Measurements from ENCODE around the gene OTUB2.

Gene OTUB2

DNA sequence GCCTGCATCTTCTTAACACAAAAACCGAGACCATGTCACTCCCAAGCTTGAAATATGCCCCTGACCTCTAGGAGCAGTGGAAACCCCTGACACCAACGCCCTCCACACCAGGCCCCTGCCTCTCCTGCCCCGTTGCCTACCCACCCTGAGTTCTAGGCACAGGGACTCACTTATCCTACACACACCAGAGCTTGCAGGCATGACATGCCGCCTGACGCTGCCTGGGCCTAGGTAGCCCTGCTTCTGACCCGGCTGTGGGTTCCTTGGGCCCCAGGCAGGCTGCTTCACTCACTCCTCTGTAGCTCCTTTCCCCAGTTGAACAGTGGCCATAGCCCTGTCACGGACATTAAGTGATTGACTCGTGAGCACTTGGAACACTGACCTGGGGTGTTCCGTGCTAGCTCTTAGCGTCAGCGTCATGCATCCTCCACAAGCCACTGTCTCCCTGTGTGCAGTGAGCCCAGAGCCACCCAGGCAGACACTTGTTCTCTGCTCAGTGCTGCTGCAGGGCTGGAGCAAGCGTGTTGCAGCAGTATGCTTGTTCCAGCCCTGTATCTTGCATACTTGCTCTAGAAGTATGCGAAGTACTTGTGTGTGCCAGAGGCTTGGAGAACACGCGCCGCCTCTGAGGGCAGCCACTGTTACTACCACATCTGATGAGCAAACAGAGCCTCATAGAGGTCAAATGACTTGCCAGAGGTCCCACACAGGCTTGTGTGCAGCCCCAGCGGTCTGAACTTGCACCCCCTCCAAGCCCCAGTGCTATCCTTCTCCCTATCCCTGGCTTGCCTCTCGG lies 15.6 kb downstream of the OTUB2 start:
- peak; percentile 56 for DNase-seq

- DNase-seq, result peak; percentile 45
These were observed 16.4 kb downstream of the OTUB2 start for GRCh38 chr14:94042433-94043091.

GRCh38 chr14:94043111-94043755 lies 17.1 kb downstream of the OTUB2 start:
- DNase-seq, result peak; percentile 43

- DNase-seq, result peak; percentile 43
These were observed 17.8 kb downstream of the OTUB2 start for GRCh38 chr14:94043756-94044475.

GRCh38 chr14:94044476-94045091 lies 18.4 kb downstream of the OTUB2 start:
- DNase-seq, result peak; percentile 49

DNA sequence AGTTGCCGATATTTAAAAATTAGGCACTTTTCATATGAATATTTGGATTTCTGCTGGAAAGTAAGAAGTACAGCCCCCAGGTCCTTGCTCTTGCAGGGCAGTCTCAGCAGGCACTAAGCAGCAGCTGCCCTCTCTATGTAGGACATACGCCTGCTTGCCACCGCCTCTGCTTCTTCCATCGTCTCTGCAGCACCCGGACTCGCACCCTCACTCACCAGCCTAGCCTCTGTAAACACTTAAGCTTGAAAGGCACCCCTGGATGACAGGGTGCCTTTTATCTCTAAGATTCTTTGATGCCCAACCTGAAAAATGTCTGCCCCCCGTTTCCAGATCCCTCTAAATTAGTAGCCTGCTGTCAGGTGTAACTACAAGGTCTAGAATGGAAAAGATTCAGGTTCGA lies 19.0 kb downstream of the OTUB2 start:
- no peak for DNase-seq

DNA sequence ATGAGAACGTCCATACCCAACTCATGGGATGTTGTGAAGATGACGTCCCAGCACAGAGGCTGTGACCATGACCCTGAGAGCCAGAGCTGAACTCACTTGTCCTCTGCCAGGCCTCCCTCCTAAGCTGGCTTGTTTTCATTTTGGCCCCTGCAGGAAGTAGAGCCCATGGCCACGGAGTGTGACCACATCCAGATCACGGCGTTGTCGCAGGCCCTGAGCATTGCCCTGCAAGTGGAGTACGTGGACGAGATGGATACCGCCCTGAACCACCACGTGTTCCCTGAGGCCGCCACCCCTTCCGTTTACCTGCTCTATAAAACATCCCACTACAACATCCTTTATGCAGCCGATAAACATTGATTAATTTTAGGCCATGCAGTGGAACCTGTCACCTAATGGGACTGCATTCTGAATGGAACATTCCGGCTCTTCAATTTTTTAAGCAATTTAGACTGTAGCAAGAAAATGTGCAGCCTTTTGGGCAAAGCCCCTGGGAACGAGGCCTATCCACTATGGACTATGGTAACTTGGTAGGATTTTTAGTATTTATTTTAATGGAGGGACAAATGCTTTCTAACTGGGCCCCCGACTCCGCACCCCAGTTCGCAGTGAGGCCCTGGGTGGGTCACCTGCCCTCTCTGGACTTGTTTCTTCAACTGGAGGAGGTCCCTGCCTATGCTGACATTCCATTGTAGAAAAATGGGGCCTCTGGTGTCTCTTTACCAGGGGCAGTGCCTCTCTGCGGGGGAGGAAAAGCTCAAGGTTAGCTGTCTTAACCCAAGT lies 19.6 kb downstream of the OTUB2 start:
- peak; percentile 45 for DNase-seq

GRCh38 chr14:94046696-94047250 lies 20.6 kb downstream of the OTUB2 start:
- DNase-seq, result peak; percentile 42

- no peak for DNase-seq
These were observed 21.4 kb downstream of the OTUB2 start for GRCh38 chr14:94047581-94047980.

DNA sequence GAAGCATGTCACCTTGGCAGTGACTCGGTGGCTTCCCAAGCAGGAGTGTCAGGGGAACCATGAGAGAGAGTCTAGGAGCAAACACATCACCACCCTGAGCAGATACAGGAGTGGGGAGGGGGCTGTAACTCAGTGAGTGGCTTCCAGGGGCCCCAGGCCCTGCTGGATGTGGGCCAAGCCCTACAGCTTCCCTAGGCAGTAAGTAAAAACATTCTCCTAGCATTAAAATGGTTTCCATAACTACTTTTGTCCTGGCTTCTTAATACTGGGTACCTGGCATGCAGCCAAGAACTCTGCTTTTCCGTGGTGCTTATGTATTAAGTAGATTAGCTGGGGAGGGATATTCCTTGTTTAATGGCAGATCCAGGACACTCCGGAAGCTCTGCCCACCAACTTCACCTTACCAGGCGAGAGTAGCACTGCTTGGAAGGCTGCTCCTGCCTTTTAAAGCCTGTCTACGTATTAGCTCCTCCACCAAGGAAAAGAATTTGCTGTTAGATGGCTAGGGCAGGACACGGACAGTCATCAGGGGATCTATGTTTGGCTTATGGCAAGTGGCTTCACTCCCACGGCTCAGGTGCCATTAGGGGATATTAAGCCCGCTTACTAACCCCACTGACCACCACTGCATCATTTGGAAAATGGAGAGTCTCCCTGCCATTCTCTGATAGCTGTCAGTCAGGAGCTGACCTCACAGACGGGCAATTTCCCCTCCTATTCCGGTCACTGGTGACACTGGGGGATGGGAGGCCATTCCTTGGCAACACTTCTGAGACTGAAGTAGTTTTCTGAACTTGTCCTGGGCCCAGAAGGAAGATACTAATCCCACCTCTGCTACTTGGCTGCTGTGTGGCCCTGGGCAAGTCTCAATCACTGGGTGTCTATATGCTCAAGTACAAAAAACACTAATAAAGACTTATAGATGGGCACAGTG lies 22.8 kb downstream of the OTUB2 start:
- peak; percentile 21 for DNase-seq

GRCh38 chr14:94049625-94050023 lies 23.5 kb downstream of the OTUB2 start:
- no peak for DNase-seq

GRCh38 chr14:94050231-94050880 lies 24.2 kb downstream of the OTUB2 start:
- DNase-seq, result peak; percentile 12

DNA sequence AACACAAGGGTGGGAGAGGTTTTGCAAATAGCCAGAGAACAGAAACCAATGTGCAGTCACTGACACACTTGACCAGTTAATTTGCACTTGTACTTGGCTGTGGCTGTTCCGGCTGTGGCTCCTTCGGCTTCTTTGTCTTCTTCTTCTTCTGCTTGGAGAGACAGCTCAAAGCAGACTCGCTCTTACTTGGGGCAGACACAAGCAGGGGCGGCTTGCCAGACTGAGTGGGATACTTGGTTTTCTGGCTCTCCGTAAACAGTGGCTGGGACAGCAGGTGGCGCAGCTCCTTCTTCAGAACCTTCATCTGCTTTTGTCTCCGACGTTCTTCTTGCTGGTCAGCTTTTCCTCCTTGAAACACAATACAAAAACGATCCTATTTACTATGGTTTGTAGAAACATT lies 25.0 kb downstream of the OTUB2 start:
- DNase-seq, result peak; percentile 55

DNA sequence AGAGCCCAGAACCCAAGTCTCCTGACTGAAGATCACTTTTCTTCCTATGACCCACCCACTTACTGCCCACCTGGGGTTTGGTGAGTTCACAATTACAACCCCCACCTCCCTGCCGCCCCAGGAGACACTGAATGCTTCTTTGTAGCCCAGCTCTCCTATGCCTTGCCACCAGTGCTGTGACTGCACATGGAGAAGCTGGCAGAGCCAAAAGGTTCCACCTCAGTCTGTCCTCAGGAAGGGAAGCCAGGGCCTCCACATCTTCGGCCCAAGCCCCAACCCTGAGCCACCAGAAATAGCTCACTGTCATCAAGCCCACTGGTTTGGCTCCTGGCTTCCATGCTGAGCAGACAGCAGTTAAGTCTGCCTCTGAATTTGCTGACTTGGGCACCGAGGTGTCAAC lies 25.6 kb downstream of the OTUB2 start:
- DNase-seq, result peak; percentile 32

GRCh38 chr14:94052199-94052598 lies 26.1 kb downstream of the OTUB2 start:
- DNase-seq, result no peak

- DNase-seq, result peak; percentile 41
These were observed 26.5 kb downstream of the OTUB2 start for GRCh38 chr14:94052662-94053061.

DNA sequence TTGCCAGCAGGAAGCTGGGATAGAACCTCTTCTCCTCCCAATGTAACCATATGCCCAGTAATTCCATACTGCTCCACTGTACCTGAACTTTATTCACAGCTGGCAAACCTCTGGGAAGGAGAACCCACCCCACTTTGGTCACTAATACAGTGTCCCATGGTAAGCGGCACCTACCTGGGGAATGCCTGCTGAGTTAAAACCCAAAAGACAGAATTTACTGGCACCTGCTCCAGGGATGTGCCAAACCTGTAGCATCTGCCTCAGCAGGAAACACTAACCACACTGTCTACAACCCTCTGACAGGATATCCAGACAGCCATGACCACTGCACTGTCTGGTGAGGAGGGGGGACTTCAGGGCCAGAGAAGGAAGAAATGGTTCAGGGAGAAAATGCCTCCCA lies 28.3 kb downstream of the OTUB2 start:
- peak; percentile 12 for DNase-seq

DNA sequence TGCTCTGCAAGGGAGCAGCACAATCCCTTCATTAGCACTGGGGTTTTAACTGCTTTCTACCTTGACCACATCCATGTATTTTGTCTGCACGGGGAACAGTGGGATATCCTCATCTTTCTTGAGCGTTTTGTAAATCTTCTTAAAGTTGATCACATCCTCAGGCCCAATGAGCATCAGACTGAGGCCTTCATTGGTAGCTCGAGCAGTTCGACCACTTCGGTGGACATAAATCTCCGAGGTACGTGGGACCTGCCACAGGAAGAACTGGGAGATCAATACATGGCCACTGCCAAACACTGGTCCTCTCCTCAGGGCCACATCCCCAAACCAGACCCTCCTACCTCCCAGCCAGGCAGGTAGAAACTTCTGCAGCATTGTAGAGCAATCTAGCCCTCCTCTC lies 28.8 kb downstream of the OTUB2 start:
- no peak for DNase-seq

DNA sequence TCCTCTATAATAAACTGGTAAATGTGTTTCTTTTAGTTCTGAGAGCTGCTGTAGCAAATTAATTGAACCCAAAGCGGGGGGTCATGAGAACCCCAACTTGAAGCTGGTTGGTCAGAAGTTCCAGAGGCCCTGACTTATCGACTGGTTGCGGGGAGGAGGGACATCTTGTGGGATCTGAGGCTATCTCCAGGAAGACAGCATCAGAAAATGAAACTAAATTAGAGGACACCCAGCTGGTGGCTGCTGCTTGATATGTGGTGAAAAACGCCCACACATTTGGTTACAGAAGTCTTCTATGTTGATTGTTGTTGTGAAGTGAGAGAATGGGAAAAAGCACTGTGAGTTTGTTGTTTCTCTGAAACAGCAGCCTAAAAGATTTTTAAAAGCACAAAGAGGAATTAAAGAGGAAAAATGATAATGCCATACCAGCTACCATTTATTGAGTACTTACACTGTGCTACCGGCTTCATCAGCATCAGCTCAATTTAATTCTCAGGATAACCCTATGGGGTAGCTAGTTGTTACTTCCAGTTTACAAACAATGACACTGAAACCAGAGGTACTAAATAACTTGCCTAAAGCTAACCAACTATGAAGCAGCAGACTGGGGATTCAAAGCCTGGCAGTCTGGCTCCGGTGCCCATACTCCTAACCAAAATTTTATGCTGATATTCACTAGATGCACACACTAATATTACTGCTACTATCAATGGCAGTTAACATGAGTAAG lies 30.6 kb downstream of the OTUB2 start:
- DNase-seq, result no peak

Data from islet precursor cell (in vitro differentiated cells).